ENCODE results near the gene NDUFAF3. TPM values are rescaled to one million over a fixed set of nuclear protein-coding genes. Genes with fewer than 3 reads are reported as not detected.

NDUFAF3 gene
- total RNA-seq, 1 experiment from 2014 or later: 40.7 TPM

DNA sequence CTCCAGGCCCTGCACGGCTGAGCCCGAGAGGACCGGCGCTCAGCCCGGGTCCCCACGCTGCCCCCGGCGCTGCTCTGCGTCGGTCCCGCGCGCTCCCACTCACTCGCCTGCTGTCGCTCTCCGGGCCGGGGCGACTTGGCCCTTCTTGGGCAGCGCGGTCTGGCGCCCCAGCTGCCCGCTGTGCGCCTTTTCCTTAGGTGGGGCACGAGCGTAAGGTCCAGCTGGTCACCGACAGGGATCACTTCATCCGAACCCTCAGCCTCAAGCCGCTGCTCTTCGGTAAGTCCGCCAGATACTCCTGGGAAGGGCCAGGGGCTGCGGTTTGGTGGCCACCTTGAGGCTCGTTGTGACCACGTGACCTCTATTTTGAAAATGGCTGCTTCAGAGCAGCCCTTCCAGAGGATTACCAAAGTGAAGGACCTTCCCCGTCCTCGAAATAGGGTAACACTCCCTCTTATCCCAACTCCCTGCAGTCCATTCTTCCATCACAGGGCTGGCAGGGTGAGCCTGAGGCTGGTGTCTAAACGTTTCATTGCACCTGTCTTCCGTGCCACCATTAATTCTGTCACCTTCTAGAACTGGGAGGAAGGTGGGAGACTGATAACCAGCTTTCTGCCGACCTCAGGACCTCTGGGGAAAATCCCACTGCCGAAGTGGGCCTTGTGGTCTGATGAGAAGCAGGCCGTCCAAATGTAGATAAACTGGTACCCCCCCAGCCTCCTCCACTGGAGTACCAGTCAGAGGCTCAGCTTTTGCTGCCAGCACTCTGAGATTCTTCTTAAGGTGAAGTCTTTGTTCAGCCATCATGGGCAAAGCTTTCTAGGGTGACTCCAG is 31.1 kb upstream of the NDUFAF3 start:
- Histone ChIP-seq H3K14ac (ENCODE audit: insufficient read depth, low read length) (peak overlapping the region; percentile 94), H3T11ph (ENCODE audit: low read length) (no peak overlapping the region), H3K56ac (ENCODE audit: insufficient read length, low read depth, low read length) (no peak overlapping the region), H3K79me1 (ENCODE audit: insufficient read depth, low read depth, low read length, poor library complexity, severe bottlenecking) (no peaks in the 10 kb centered on the region), H2BK15ac (ENCODE audit: low read depth, low read length) (no peak overlapping the region), H4K20me1 (ENCODE audit: control insufficient read depth, insufficient read depth, insufficient read length) (no peaks in the 10 kb centered on the region), H3K9ac (ENCODE audit: extremely low read depth, insufficient read length, low read length) (peak overlapping the region; percentile 86), H2AK5ac (ENCODE audit: insufficient read length, low read length) (no peak overlapping the region), H4K91ac (ENCODE audit: insufficient read length, low read depth, low read length) (no peak overlapping the region), H4K8ac (replicated peaks; ENCODE audit: insufficient read length, low read depth, low read length) (no peak overlapping the region), H3K9me3 (ENCODE audit: control insufficient read depth, low read depth, low read length) (no peaks in the 10 kb centered on the region), H3K18ac (ENCODE audit: insufficient read length, low read depth, low read length) (peak overlapping the region; percentile 95), H2BK12ac (ENCODE audit: insufficient read length, low read depth, low read length) (no peak overlapping the region), H3K4me1 (ENCODE audit: insufficient read depth, low read length) (peaks cover 11% of the 10 kb centered on the region; the same call in 1 of the 2 replicates), H3K4me2 (ENCODE audit: insufficient read depth, insufficient read length, low read length) (peak overlapping the region; percentile 90), H2AFZ (ENCODE audit: low read length) (no peak overlapping the region), H3K4ac (ENCODE audit: low read depth, low read length) (no peak overlapping the region), H3K23ac (ENCODE audit: insufficient read length, low read depth, low read length) (no peak overlapping the region), H4K5ac (ENCODE audit: insufficient read length, low read depth, low read length) (peak overlapping the region; percentile 79), H2BK5ac (ENCODE audit: insufficient read length, low read length) (no peak overlapping the region), H2BK120ac (ENCODE audit: low read depth, low read length, poor library complexity, severe bottlenecking) (no peak overlapping the region), H3K27ac (ENCODE audit: insufficient read length, low read depth, low read length) (no peak overlapping the region), H3K79me2 (ENCODE audit: insufficient read depth, low read length) (no peaks in the 10 kb centered on the region; the same call in 1 of the 2 replicates), H3K27me3 (ENCODE audit: insufficient read depth, low read length) (no peaks in the 10 kb centered on the region), H2BK20ac (ENCODE audit: low read depth, low read length, poor library complexity, severe bottlenecking) (no peak overlapping the region), H3K23me2 (ENCODE audit: insufficient read length, low read depth, low read length, poor library complexity, severe bottlenecking) (peaks cover 21% of the 10 kb centered on the region)
- H3K27ac Mint-ChIP-seq: peak overlapping the region in 2 of 3 experiments; percentile 87 to 91; a peak in 5 of 7 replicates
- H3K9me3 Mint-ChIP-seq: no peaks in the 10 kb centered on the region
- WGBS (ENCODE audit: extremely low coverage, insufficient read length, low lambda C conversion rate): no CpG with 5 or more reads among the region's 40 CpGs
- H3K36me3 Mint-ChIP-seq (ENCODE audit: insufficient read depth in 1 of 3, low read depth in 3 of 3): peaks cover 5 to 32% (median 14%) of the 10 kb centered on the region in 3 experiments
- peak; percentile 63 for DNase-seq
- H3K4me3 Mint-ChIP-seq: peak overlapping the region; percentile 86 to 89
- peaks cover 20 to 23% of the 10 kb centered on the region in 2 experiments for H3K4me1 Mint-ChIP-seq
- H3K27me3 Mint-ChIP-seq (ENCODE audit: low read depth): no peaks in the 10 kb centered on the region; the same call in 1 of the 2 replicates
- TF ChIP-seq, protein P1, sequence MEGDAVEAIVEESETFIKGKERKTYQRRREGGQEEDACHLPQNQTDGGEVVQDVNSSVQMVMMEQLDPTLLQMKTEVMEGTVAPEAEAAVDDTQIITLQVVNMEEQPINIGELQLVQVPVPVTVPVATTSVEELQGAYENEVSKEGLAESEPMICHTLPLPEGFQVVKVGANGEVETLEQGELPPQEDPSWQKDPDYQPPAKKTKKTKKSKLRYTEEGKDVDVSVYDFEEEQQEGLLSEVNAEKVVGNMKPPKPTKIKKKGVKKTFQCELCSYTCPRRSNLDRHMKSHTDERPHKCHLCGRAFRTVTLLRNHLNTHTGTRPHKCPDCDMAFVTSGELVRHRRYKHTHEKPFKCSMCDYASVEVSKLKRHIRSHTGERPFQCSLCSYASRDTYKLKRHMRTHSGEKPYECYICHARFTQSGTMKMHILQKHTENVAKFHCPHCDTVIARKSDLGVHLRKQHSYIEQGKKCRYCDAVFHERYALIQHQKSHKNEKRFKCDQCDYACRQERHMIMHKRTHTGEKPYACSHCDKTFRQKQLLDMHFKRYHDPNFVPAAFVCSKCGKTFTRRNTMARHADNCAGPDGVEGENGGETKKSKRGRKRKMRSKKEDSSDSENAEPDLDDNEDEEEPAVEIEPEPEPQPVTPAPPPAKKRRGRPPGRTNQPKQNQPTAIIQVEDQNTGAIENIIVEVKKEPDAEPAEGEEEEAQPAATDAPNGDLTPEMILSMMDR (conservative IDR thresholded peaks at IDR 0.05): no peak

Measured in H9 (cell line).